Measurements from ENCODE around the gene SEZ6L2. TPM values are rescaled to one million over a fixed set of nuclear protein-coding genes. Genes with fewer than 3 reads are reported as not detected.
"Not testable (repeated sequence)": the region's sequence is repeated elsewhere in the genome, so short reads cannot be mapped to it uniquely, and the experiment has no call there.

Gene SEZ6L2
- total RNA-seq, 2 donors from 2014 or later: 0.31 to 0.44 TPM

DNA sequence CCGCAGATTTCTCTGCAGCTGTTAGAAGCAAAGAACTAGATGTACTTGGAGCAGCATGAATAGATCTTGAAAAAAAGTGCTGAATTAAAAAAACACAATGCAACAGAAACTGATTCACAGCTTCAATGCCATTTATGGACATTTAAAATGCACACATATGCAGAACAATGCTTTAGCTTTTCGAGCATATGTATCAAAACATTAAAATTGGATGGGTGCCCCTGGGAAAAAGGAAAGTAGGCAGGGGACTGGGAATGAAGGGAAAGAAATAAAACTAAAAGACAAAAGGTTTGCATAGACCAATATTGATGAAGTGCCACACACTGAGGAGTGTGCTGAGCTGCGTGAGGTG, 21.7 kb upstream of the SEZ6L2 start:
- no peak overlapping the region for H3K4me3 Mint-ChIP-seq

GRCh38 chr16:29920288-29921033, 21.1 kb upstream of the SEZ6L2 start:
- Mint-ChIP-seq H3K4me1 (ENCODE audit: low read depth) (peaks cover 44% of the 10 kb centered on the region), H3K4me3 (no peak overlapping the region), H3K27me3 (ENCODE audit: low read depth) (no peaks in the 10 kb centered on the region), H3K36me3 (ENCODE audit: insufficient read depth in 2 of 2) (peaks cover 6 to 22% of the 10 kb centered on the region in 2 donors), H3K27ac (peak overlapping the region; percentile 44), H3K9me3 (no peaks in the 10 kb centered on the region)
- ATAC-seq (replicated peaks in 1 of 2) (no peak), DNase-seq (no peak)

More for the DNA sequence above, 21.7 kb upstream of the SEZ6L2 start:
- Mint-ChIP-seq H3K4me1 (ENCODE audit: low read depth) (peaks cover 44% of the 10 kb centered on the region), H3K27ac (peak overlapping the region; percentile 61), H3K9me3 (no peaks in the 10 kb centered on the region), H3K36me3 (ENCODE audit: insufficient read depth in 2 of 2) (peaks cover 7 to 21% of the 10 kb centered on the region in 2 donors), H3K27me3 (ENCODE audit: low read depth) (no peaks in the 10 kb centered on the region)
- ATAC-seq (replicated peaks in 1 of 2) (no peak), DNase-seq (no peak)

DNA sequence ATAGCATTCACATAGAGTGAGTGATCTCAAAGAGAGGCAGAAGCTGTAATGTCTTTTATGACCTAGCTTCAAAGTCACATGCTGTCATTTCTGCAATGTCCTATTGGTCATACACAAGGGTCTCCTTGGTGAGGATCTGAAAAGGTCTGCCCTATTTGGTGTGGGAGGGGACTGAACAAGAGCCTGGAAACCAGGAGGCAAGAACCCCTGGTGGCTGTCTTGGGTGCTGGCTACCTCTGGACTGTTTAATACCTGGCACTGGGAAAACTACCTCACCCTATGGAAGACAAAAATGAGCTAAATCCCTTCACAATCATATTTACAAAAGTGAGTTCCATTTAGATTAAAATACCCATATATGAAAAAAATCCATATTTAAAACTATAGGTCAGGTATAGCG, 17.6 kb upstream of the SEZ6L2 start:
- H3K4me3 Mint-ChIP-seq: no peak overlapping the region
- no peak for ATAC-seq (replicated peaks in 1 of 2)
- H3K9me3 Mint-ChIP-seq: no peaks in the 10 kb centered on the region
- DNase-seq: no peak
- H3K27ac Mint-ChIP-seq: no peak overlapping the region
- H3K4me1 Mint-ChIP-seq (ENCODE audit: low read depth): peaks cover 15% of the 10 kb centered on the region
- H3K27me3 Mint-ChIP-seq (ENCODE audit: low read depth): no peaks in the 10 kb centered on the region
- H3K36me3 Mint-ChIP-seq (ENCODE audit: insufficient read depth in 2 of 2): peaks cover 3 to 17% of the 10 kb centered on the region in 2 donors

DNA sequence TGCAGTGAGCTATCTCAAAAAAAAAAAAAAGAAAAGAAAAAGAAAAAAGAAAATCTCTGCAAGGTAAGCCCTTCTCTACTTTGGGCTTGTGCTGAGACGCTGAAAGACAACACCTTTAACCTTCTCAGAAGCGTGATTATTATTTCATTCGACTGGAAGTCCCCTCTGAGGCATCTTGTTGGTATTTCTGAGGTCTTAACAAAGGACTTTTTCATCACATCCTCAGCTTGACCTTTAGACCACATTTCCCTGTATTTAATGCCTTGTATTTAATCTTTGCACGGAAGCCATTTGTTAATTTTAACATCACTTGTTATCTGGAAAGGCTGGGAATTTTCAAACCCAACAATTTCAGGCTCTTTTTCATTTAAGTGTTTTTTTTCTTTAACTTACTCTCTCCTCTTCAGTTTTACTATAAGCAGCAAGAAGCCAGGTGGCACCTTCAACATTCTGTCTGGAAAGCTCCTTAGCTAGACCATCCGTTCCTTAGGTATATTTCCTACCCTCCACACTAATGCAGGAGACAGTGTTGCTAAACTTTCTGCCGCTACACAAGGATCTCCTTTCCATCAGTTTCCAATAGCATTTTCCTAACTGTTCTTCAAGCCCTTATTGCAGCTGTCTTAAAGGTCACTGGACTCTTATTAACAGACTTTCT, 16.4 kb upstream of the SEZ6L2 start:
- peaks cover 3 to 11% of the 10 kb centered on the region in 2 donors for H3K36me3 Mint-ChIP-seq (ENCODE audit: insufficient read depth in 2 of 2)
- H3K27ac Mint-ChIP-seq: peak overlapping the region; percentile 93
- no peaks in the 10 kb centered on the region for H3K9me3 Mint-ChIP-seq
- H3K4me1 Mint-ChIP-seq (ENCODE audit: low read depth): peaks cover 5% of the 10 kb centered on the region
- H3K4me3 Mint-ChIP-seq: no peak overlapping the region
- DNase-seq (no peak), ATAC-seq (replicated peaks in 1 of 2) (no peak)
- no peaks in the 10 kb centered on the region for H3K27me3 Mint-ChIP-seq (ENCODE audit: low read depth)

DNA sequence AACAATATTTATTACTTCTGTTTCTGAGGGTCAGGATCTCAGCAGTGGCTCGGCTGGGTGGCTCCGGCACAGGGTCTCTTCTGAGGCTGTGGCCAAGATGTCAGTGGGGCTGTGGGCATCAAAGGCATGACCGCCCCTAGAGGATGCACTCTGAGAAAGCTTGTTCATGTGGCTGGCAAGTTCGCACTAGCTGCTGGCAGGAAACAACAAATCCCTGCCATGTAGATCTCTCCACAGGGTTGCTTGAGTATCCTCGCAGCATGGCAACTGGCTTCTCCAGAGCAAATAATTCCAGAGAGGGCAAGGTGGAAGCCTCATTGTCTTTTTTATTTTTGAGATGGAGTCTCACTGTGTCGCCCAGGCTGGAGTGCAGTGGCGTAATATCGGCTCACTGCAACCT, 14.2 kb upstream of the SEZ6L2 start:
- Mint-ChIP-seq H3K9me3 (no peaks in the 10 kb centered on the region), H3K4me3 (no peak overlapping the region), H3K36me3 (ENCODE audit: insufficient read depth in 2 of 2) (peaks cover 0 to 5% of the 10 kb centered on the region in 2 donors), H3K4me1 (ENCODE audit: low read depth) (no peaks in the 10 kb centered on the region), H3K27me3 (ENCODE audit: low read depth) (no peaks in the 10 kb centered on the region), H3K27ac (no peak overlapping the region)
- no peak for DNase-seq
- no peak for ATAC-seq (replicated peaks in 1 of 2)

DNA sequence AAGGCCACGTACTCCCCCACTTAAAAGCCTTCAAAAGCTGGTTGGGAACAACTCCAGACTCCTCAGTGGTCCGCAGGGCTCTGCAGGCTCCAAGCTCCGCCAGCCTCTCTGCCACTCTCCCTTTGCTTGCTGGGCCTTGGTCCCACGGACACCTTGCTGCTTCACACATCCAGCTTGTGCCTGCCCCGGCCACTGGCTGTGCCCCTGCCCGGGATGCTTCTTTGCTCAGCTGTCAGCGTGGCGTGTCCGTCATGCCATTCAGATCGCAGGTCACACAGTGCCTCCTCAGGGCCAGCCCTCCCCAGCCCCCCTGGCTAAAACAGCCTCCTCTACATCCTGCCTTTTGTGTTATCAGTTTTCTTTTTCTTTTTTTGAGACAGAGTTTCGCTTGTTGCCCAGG, 12.7 kb upstream of the SEZ6L2 start:
- no peaks in the 10 kb centered on the region for H3K9me3 Mint-ChIP-seq
- H3K27me3 Mint-ChIP-seq (ENCODE audit: low read depth): no peaks in the 10 kb centered on the region
- ATAC-seq (replicated peaks in 1 of 2) (no peak), DNase-seq (no peak)
- no peak overlapping the region for H3K4me3 Mint-ChIP-seq
- no peaks in the 10 kb centered on the region for H3K4me1 Mint-ChIP-seq (ENCODE audit: low read depth)
- peaks cover 0 to 3% of the 10 kb centered on the region in 2 donors for H3K36me3 Mint-ChIP-seq (ENCODE audit: insufficient read depth in 2 of 2)
- H3K27ac Mint-ChIP-seq: no peak overlapping the region

DNA sequence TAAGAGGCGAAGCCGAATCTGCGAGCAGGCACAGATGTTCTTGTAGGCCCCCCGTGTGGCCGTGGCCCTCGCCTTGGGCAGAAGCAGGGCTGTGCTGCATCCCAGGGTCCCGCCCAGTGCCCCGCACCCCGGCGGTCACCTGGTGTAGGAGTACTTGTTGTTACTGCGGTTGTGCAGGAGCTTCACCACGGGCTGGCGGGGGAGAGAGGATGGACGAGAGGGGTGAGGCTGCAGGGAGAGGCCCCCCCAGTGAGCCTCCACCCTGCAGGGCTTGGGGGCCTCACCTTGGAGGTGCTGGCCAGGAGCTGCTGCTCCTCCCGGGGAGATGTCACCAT, 12.3 kb upstream of the SEZ6L2 start:
- Mint-ChIP-seq H3K27me3 (ENCODE audit: low read depth) (no peaks in the 10 kb centered on the region), H3K9me3 (no peaks in the 10 kb centered on the region), H3K36me3 (ENCODE audit: insufficient read depth in 2 of 2) (peaks cover 0 to 1% of the 10 kb centered on the region in 2 donors), H3K4me3 (no peak overlapping the region), H3K27ac (no peak overlapping the region), H3K4me1 (ENCODE audit: low read depth) (no peaks in the 10 kb centered on the region)
- ATAC-seq (replicated peaks in 1 of 2): no peak
- DNase-seq: no peak

DNA sequence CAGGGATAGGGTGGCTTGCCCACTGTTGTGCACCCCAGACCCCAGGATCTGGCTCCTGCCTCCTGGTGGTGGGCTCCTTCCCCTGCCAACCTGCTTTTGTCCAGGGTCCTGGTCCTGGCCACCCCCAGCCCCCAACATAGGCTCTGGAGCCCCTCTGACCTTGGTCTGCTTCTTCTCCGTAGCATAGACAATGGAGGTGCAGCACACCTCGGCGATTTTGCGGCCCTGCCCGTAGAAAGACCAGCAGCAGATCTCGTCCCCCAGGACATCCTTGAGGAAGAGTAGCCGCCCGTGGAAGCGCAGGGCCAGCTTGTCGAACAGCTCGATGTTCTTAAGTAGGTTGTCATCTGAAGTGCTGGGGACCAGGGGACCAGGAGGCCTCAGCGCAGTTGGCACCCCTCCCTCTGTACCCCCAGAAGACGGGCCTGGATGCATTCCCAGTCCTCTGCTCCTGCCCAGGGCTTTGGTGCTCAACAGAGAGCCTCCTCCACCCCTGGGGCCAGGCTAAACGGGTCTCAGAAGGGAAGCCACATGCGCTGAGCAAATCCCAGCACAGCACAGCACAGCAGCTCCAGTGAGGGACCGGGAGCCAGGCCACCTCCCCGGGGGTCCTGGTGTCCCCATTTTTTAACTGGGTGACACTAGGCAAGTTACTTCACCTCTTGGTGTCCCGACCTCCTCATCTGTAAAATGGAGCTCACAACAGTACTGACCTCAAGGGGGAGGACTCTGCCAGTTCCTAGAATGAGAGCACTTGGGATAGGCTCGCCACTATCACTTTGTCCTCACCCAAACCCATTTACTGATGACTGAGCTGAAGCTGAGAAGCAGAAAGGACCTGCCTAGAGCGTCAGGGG, 11.7 kb upstream of the SEZ6L2 start:
- Mint-ChIP-seq H3K4me1 (ENCODE audit: low read depth) (no peaks in the 10 kb centered on the region), H3K36me3 (ENCODE audit: insufficient read depth in 2 of 2) (peaks cover 0 to 1% of the 10 kb centered on the region in 2 donors), H3K27ac (no peak overlapping the region), H3K4me3 (no peak overlapping the region), H3K9me3 (no peaks in the 10 kb centered on the region), H3K27me3 (ENCODE audit: low read depth) (no peaks in the 10 kb centered on the region)
- ATAC-seq (replicated peaks in 1 of 2) (no peak), DNase-seq (no peak)

- H3K27me3 Mint-ChIP-seq (ENCODE audit: low read depth); H3K27ac Mint-ChIP-seq; H3K4me1 Mint-ChIP-seq (ENCODE audit: low read depth); ATAC-seq (replicated peaks in 1 of 2); H3K9me3 Mint-ChIP-seq; H3K36me3 Mint-ChIP-seq (ENCODE audit: insufficient read depth in 2 of 2); H3K4me3 Mint-ChIP-seq; DNase-seq: not testable (repeated sequence)
These were observed 10.5 kb upstream of the SEZ6L2 start for GRCh38 chr16:29909851-29910250.

GRCh38 chr16:29909391-29909790, 10.0 kb upstream of the SEZ6L2 start:
- H3K27ac Mint-ChIP-seq: no peak overlapping the region
- no peak overlapping the region for H3K4me3 Mint-ChIP-seq

GRCh38 chr16:29908719-29909220, 9.4 kb upstream of the SEZ6L2 start:
- ATAC-seq (replicated peaks in 1 of 2) (no peak), DNase-seq (no peak)
- no peaks in the 10 kb centered on the region for H3K36me3 Mint-ChIP-seq (ENCODE audit: insufficient read depth in 2 of 2)
- no peaks in the 10 kb centered on the region for H3K4me1 Mint-ChIP-seq (ENCODE audit: low read depth)
- H3K27me3 Mint-ChIP-seq (ENCODE audit: low read depth): no peaks in the 10 kb centered on the region
- H3K27ac Mint-ChIP-seq: no peak overlapping the region
- H3K4me3 Mint-ChIP-seq: no peak overlapping the region
- no peaks in the 10 kb centered on the region for H3K9me3 Mint-ChIP-seq

More at GRCh38 chr16:29909391-29909790, 10.0 kb upstream of the SEZ6L2 start:
- Mint-ChIP-seq H3K9me3 (no peaks in the 10 kb centered on the region), H3K4me1 (ENCODE audit: low read depth) (no peaks in the 10 kb centered on the region), H3K27me3 (ENCODE audit: low read depth) (no peaks in the 10 kb centered on the region), H3K36me3 (ENCODE audit: insufficient read depth in 2 of 2) (no peaks in the 10 kb centered on the region)
- ATAC-seq (replicated peaks in 1 of 2): no peak
- DNase-seq: no peak

DNA sequence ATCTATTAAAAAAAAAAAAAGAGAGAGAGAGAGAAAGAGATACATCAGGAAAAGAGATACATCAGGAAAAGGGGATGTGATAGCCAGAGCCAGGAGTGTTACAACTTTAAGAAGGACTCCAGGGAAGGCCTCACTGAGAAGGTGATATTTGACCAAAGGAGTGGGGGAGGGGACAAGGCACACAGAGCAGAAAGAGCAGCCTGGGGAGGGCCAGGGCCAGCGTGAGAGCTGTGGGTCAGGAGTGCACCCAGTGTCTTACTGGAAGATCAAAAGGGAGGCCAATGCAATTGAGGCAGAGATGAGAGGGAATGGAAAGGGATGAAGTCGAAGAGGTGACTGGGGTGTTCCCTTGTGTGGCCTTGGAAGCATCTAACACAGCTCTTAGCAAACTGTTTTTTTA, 8.6 kb upstream of the SEZ6L2 start:
- H3K4me1 Mint-ChIP-seq (ENCODE audit: low read depth): peaks cover 4% of the 10 kb centered on the region
- H3K36me3 Mint-ChIP-seq (ENCODE audit: insufficient read depth in 2 of 2): no peaks in the 10 kb centered on the region
- no peaks in the 10 kb centered on the region for H3K27me3 Mint-ChIP-seq (ENCODE audit: low read depth)
- no peak overlapping the region for H3K27ac Mint-ChIP-seq
- no peak for DNase-seq
- no peak overlapping the region for H3K4me3 Mint-ChIP-seq
- no peaks in the 10 kb centered on the region for H3K9me3 Mint-ChIP-seq
- ATAC-seq (replicated peaks in 1 of 2): no peak

Measured in activated T-cell treated with anti-CD3 and anti-CD28 coated beads, Interleukin-2, amount 50 U/mL, for 72 hours (primary cell).